CD14-positive monocyte (primary cell): ENCODE results near the gene VARS2. TPM values are rescaled to one million over a fixed set of nuclear protein-coding genes. Genes with fewer than 3 reads are reported as not detected.

Experiments used
- DNase-seq, 3 donors: peaks; one replicate each; pipeline ENCODE4 v3.0.0-alpha.2; 2011 to 2022
- H2AFZ ChIP-seq: 2 replicates; pipeline ENCODE4 v1.6.0; 2012; ENCODE audit warnings: mild to moderate bottlenecking, low read depth, low read length, inconsistent platforms; ENCODE audit not compliant: insufficient read depth, poor library complexity, severe bottlenecking
- H3K27ac ChIP-seq, 2 donors: 1 replicate in 1 of 2; 2 replicates in 1 of 2; pipeline ENCODE4 v1.5.1; 2012 to 2013; ENCODE audit warnings: low read length in 2 of 2, control low read depth in 1 of 2, inconsistent platforms in 1 of 2, low read depth in 1 of 2, mild to moderate bottlenecking in 1 of 2
- H3K27me3 ChIP-seq, 2 donors: one replicate each; pipeline versions ENCODE4 v1.6.0 to v1.6.1; 2011 to 2013; ENCODE audit warnings: low read length in 2 of 2; ENCODE audit not compliant: control insufficient read depth in 2 of 2, insufficient read depth in 2 of 2
- H3K36me3 ChIP-seq, 2 donors: replicated peaks in 1 of 2; 1 replicate in 1 of 2; 2 replicates in 1 of 2; pipeline versions ENCODE4 v1.5.1 to v1.6.1; 2012 to 2013; ENCODE audit warnings: low read length in 2 of 2, control low read depth in 1 of 2, inconsistent platforms in 1 of 2, mild to moderate bottlenecking in 1 of 2; ENCODE audit not compliant: insufficient read depth in 2 of 2, control insufficient read depth in 1 of 2
- H3K4me1 ChIP-seq, 2 donors: 1 replicate in 1 of 2; 2 replicates in 1 of 2; pipeline versions ENCODE4 v1.5.1 to v1.6.1; 2012 to 2013; ENCODE audit warnings: low read length in 2 of 2, control low read depth in 1 of 2, inconsistent platforms in 1 of 2, mild to moderate bottlenecking in 1 of 2, moderate library complexity in 1 of 2; ENCODE audit not compliant: insufficient read depth in 2 of 2, control insufficient read depth in 1 of 2
- H3K4me2 ChIP-seq: replicated peaks from 2 replicates; pipeline ENCODE3; 2012; ENCODE audit warnings: low read length, moderate library complexity, mild to moderate bottlenecking; ENCODE audit not compliant: poor library complexity, severe bottlenecking; ENCODE audit errors: extremely low read depth
- H3K4me3 ChIP-seq, 3 experiments: fragments of 200-600 bp in 1 of 3; sonication (generic) in 1 of 3; replicated peaks in 1 of 3; 1 replicate in 2 of 3; 2 replicates in 1 of 3; pipeline ENCODE4 v1.5.1; 2011 to 2013; ENCODE audit warnings: low read length in 3 of 3, mild to moderate bottlenecking in 3 of 3, control low read depth in 2 of 3, low read depth in 2 of 3, inconsistent platforms in 1 of 3, moderate library complexity in 1 of 3
- H3K79me2 ChIP-seq: 2 replicates; pipeline ENCODE4 v1.6.0; 2012; ENCODE audit warnings: mild to moderate bottlenecking, control low read depth, inconsistent platforms, low read length, moderate library complexity; ENCODE audit not compliant: insufficient read depth
- H3K9ac ChIP-seq: 2 replicates; pipeline ENCODE4 v1.6.0; 2017; ENCODE audit warnings: low read length, mild to moderate bottlenecking; ENCODE audit not compliant: insufficient read depth, poor library complexity, severe bottlenecking
- H3K9me3 ChIP-seq, 2 donors: replicated peaks in 1 of 2; 1 replicate in 1 of 2; 2 replicates in 1 of 2; pipeline versions ENCODE4 v1.5.1 to v1.6.1; 2012 to 2013; ENCODE audit warnings: low read length in 2 of 2, control low read depth in 1 of 2; ENCODE audit not compliant: control insufficient read depth in 1 of 2, insufficient read depth in 1 of 2
- H4K20me1 ChIP-seq: 2 replicates; pipeline ENCODE4 v1.6.0; 2012; ENCODE audit warnings: mild to moderate bottlenecking, low read length, control low read depth, moderate library complexity; ENCODE audit not compliant: insufficient read depth
- H3K27ac Mint-ChIP-seq, 7 donors: one replicate each; pipeline ENCODE4 v1.8.0; 2020; ENCODE audit warnings: mild to moderate bottlenecking in 7 of 7, mixed read lengths in 7 of 7, moderate library complexity in 6 of 7, inconsistent platforms in 2 of 7
- H3K27me3 Mint-ChIP-seq, 3 donors: one replicate each; pipeline ENCODE4 v1.8.0; 2021 to 2022; ENCODE audit warnings: low read depth in 3 of 3, mild to moderate bottlenecking in 3 of 3, mixed read lengths in 3 of 3, moderate library complexity in 3 of 3, inconsistent platforms in 1 of 3
- H3K36me3 Mint-ChIP-seq, 2 donors: one replicate each; pipeline ENCODE4 v1.8.0; 2020; ENCODE audit warnings: mixed read lengths in 2 of 2, inconsistent platforms in 1 of 2, mild to moderate bottlenecking in 1 of 2
- H3K4me1 Mint-ChIP-seq: one replicate; pipeline ENCODE4 v1.8.0; 2020; ENCODE audit warnings: mild to moderate bottlenecking, mixed read lengths
- H3K4me3 Mint-ChIP-seq, 2 donors: one replicate each; pipeline ENCODE4 v1.8.0; 2020; ENCODE audit warnings: mild to moderate bottlenecking in 2 of 2, mixed read lengths in 2 of 2, moderate library complexity in 1 of 2
- H3K9me3 Mint-ChIP-seq, 7 donors: one replicate each; pipeline ENCODE4 v1.8.0; 2020 to 2022; ENCODE audit warnings: mixed read lengths in 7 of 7, mild to moderate bottlenecking in 6 of 7, moderate library complexity in 6 of 7, inconsistent platforms in 2 of 7
- WGBS: methylation state at CpG from one replicate; pipeline ENCODE4 v1.1.5; 2013; ENCODE audit warnings: missing lambda C conversion rate; ENCODE audit not compliant: insufficient coverage; 5-methylcytosine and 5-hydroxymethylcytosine counted together
- intact Hi-C, 2 donors: fragments of 100-400 bp; cut with micrococcal nuclease; formaldehyde crosslinking; loops; one replicate each; pipeline versions ENCODE4 v1.15.0 to v1.15.1; 2023
- polyA plus RNA-seq, 3 donors: library from polyadenylated mRNA; depleted of rRNA in 1 of 3; unstranded in 2 of 3; stranded (reverse) in 1 of 3; fragments of 300-500 nt in 2 of 3; fragments of >200 nt in 1 of 3; fragmentation: Illumina TruSeq in 2 of 3; gene quantifications; 1 replicate in 2 of 3; 2 replicates in 1 of 3; pipeline ENCODE4 v1.2.3, GENCODE V29; 2012 to 2021
- TF ChIP-seq, protein P1 (sequence below): fragments of 200-600 bp; IDR thresholded peaks from one replicate; pipeline ENCODE4 v1.8.0; 2022; ENCODE audit warnings: antibody characterized with exemption, mild to moderate bottlenecking

VARS2 gene
- polyA plus RNA-seq, 3 donors = 7.6 to 15.5 (median 8.1) TPM

DNA sequence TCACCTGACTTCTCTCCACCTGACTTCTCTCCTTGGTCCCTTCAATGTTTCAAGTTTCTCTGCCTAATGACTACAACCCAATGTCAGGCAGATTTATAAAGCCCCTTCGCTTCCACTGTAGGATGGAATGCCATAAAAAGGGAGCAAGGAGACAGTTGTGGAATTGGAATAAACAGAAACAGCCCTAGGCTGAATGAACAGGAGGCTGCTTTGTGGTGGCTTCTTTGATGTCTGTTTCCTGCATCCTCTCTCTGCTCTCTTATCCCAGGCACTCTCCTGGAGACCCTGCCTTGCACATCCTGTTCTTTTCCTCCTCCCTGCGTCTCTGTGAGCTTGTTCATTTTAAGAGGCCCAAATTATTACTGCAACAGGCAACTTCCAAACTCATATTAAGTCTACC is 43.7 kb downstream of the VARS2 start:
- Histone ChIP-seq H3K36me3 (no peaks in the 10 kb centered on the region), H3K4me2 (no peak overlapping the region), H3K79me2 (no peaks in the 10 kb centered on the region), H2AFZ (no peak overlapping the region), H3K4me1 (peaks cover 14 to 15% of the 10 kb centered on the region in 2 donors), H3K4me3 (no peak overlapping the region), H3K9me3 (no peaks in the 10 kb centered on the region), H3K9ac (no peak overlapping the region), H3K27me3 (peaks cover 39 to 57% of the 10 kb centered on the region in 2 donors), H4K20me1 (no peaks in the 10 kb centered on the region), H3K27ac (no peak overlapping the region)
- Mint-ChIP-seq H3K4me1 (peaks cover 11% of the 10 kb centered on the region), H3K36me3 (no peaks in the 10 kb centered on the region), H3K27ac (peak overlapping the region in 1 of 7 donors; percentile 61), H3K4me3 (no peak overlapping the region), H3K27me3 (peaks cover 53 to 71% (median 54%) of the 10 kb centered on the region in 3 donors), H3K9me3 (peaks cover 0 to 1% (median 0%) of the 10 kb centered on the region in 7 donors)
- DNase-seq = no peak
- TF ChIP-seq, protein P1, sequence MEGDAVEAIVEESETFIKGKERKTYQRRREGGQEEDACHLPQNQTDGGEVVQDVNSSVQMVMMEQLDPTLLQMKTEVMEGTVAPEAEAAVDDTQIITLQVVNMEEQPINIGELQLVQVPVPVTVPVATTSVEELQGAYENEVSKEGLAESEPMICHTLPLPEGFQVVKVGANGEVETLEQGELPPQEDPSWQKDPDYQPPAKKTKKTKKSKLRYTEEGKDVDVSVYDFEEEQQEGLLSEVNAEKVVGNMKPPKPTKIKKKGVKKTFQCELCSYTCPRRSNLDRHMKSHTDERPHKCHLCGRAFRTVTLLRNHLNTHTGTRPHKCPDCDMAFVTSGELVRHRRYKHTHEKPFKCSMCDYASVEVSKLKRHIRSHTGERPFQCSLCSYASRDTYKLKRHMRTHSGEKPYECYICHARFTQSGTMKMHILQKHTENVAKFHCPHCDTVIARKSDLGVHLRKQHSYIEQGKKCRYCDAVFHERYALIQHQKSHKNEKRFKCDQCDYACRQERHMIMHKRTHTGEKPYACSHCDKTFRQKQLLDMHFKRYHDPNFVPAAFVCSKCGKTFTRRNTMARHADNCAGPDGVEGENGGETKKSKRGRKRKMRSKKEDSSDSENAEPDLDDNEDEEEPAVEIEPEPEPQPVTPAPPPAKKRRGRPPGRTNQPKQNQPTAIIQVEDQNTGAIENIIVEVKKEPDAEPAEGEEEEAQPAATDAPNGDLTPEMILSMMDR = no peak
- WGBS = 69% methylated on average over 1 of the region's 2 CpGs
- intact Hi-C loops = no loop called here

DNA sequence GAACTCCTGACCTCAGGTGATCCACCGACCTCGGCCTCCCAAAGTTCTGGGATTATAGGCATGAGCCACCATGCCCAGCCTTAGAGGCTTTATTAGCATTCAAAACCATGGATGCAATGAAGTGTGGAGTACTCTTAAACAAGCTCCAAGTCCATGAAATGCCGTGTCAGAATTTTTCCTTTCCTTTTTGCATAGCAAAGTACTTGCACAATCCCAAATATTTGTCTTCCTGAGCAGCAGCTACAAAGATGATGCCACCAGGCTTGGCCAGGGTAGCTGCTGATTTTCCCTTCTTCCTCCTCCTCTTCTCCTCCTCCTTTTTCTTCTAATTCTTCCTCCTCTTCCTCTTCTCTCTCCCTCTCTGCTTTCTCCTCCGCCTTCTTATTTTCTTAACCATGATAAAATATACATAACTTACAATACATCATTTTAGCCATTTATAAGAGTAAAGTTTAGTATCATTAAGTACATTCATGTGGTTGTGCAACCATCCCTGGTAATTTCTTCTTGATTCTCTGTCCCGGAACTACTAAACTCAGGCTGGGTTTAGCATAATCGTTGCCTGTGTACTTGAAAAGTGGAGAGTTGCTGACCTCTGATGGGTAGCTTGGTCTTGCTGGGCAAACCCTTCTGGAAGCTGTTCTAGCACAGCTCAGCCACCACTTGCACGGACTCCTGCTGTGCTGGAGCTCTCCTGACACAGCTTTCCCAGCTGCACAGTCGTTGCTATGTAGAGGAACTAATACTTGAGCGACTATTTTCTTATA is 47.1 kb downstream of the VARS2 start:
- H3K4me1 Mint-ChIP-seq = peaks cover under 1% of the 10 kb centered on the region
- WGBS = 92% methylated on average over 3 of the region's 9 CpGs
- no peak for DNase-seq
- H3K9me3 Mint-ChIP-seq = no peaks in the 10 kb centered on the region
- no peak overlapping the region for H3K4me3 Mint-ChIP-seq
- H3K79me2 ChIP-seq = no peaks in the 10 kb centered on the region
- peaks cover 31 to 50% (median 38%) of the 10 kb centered on the region in 3 donors for H3K27me3 Mint-ChIP-seq
- H3K27me3 ChIP-seq = peaks cover 17 to 25% of the 10 kb centered on the region in 2 donors
- no peaks in the 10 kb centered on the region for H3K36me3 ChIP-seq
- no peak overlapping the region for H3K4me2 ChIP-seq
- H3K4me3 ChIP-seq = no peak overlapping the region
- H3K27ac ChIP-seq = no peak overlapping the region
- no peaks in the 10 kb centered on the region for H3K36me3 Mint-ChIP-seq
- TF ChIP-seq, protein P1 = no peak
- H3K9me3 ChIP-seq = no peaks in the 10 kb centered on the region
- no peaks in the 10 kb centered on the region for H4K20me1 ChIP-seq
- no peak overlapping the region for H3K27ac Mint-ChIP-seq
- no peak overlapping the region for H3K9ac ChIP-seq
- H2AFZ ChIP-seq = no peak overlapping the region
- intact Hi-C loops = no loop called here
- H3K4me1 ChIP-seq = peaks cover 1 to 2% of the 10 kb centered on the region in 2 donors
